ENCODE results near the gene EPHA8. TPM values are rescaled to one million over a fixed set of nuclear protein-coding genes. Genes with fewer than 3 reads are reported as not detected.

Gene EPHA8
- total RNA-seq, 1 donor from 2014 or later = not detected

GRCh38 chr1:22553991-22554522, 9.2 kb upstream of the EPHA8 start:
- Mint-ChIP-seq H3K36me3 (ENCODE audit: low read depth) (no peaks in the 10 kb centered on the region), H3K27me3 (ENCODE audit: low read depth) (peaks cover 43% of the 10 kb centered on the region), H3K4me1 (ENCODE audit: low read depth) (peaks cover 9% of the 10 kb centered on the region), H3K4me3 (ENCODE audit: unreplicated experiment) (no peak overlapping the region), H3K27ac (ENCODE audit: unreplicated experiment) (no peak overlapping the region), H3K9me3 (ENCODE audit: low read depth) (no peaks in the 10 kb centered on the region)
- TF ChIP-seq CTCF (IDR thresholded peaks at IDR 0.05) = no peak
- DNase-seq (ENCODE audit: low spot score) = no peak

- H3K4me3 Mint-ChIP-seq (ENCODE audit: unreplicated experiment) = no peak overlapping the region
- peaks cover 42% of the 10 kb centered on the region for H3K27me3 Mint-ChIP-seq (ENCODE audit: low read depth)
- no peaks in the 10 kb centered on the region for H3K9me3 Mint-ChIP-seq (ENCODE audit: low read depth)
- no peak overlapping the region for H3K27ac Mint-ChIP-seq (ENCODE audit: unreplicated experiment)
- TF ChIP-seq CTCF (IDR thresholded peaks at IDR 0.05) = no peak
- DNase-seq (ENCODE audit: low spot score) = no peak
- H3K4me1 Mint-ChIP-seq (ENCODE audit: low read depth) = peaks cover 9% of the 10 kb centered on the region
- no peaks in the 10 kb centered on the region for H3K36me3 Mint-ChIP-seq (ENCODE audit: low read depth)
These were observed 8.0 kb upstream of the EPHA8 start for GRCh38 chr1:22555371-22555656.

GRCh38 chr1:22556391-22557104, 6.7 kb upstream of the EPHA8 start:
- no peaks in the 10 kb centered on the region for H3K36me3 Mint-ChIP-seq (ENCODE audit: low read depth)
- peaks cover 21% of the 10 kb centered on the region for H3K4me1 Mint-ChIP-seq (ENCODE audit: low read depth)
- no peak for DNase-seq (ENCODE audit: low spot score)
- no peak overlapping the region for H3K4me3 Mint-ChIP-seq (ENCODE audit: unreplicated experiment)
- TF ChIP-seq CTCF (IDR thresholded peaks at IDR 0.05) = no peak
- no peaks in the 10 kb centered on the region for H3K9me3 Mint-ChIP-seq (ENCODE audit: low read depth)
- peaks cover 44% of the 10 kb centered on the region for H3K27me3 Mint-ChIP-seq (ENCODE audit: low read depth)
- no peak overlapping the region for H3K27ac Mint-ChIP-seq (ENCODE audit: unreplicated experiment)

DNA sequence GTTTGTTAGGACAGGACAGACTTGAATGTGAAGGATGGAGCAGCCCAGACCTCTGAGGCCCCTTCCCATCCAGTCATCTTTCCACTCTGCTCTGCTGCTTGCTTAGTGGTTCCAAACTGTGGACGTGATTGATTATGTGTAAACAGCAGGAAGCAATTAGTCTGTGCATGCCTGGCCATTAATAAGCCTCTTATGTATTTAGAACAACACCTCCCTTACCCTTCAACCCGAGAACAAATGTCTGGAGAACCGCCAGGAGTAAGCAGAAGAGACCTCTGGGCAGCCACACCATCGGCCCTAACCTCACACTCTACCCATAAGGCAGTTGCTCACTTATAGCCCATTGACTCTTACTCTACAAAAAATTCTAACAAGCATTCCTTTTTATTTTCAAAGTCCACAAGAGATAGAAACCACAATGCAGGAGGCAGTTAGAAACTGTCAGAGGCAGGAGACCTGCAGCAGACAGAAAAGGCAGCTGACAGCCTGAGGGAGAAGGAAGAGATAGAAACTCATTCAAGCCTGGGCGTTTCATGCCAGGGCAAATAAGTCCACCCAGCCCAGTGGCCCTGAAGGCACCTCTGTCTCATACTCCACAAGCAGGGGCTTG, 5.8 kb upstream of the EPHA8 start:
- Mint-ChIP-seq H3K9me3 (ENCODE audit: low read depth) (no peaks in the 10 kb centered on the region), H3K27me3 (ENCODE audit: low read depth) (peaks cover 50% of the 10 kb centered on the region), H3K4me3 (ENCODE audit: unreplicated experiment) (no peak overlapping the region), H3K4me1 (ENCODE audit: low read depth) (peaks cover 22% of the 10 kb centered on the region), H3K36me3 (ENCODE audit: low read depth) (no peaks in the 10 kb centered on the region), H3K27ac (ENCODE audit: unreplicated experiment) (peak overlapping the region; percentile 10)
- no peak for TF ChIP-seq CTCF (IDR thresholded peaks at IDR 0.05)
- DNase-seq (ENCODE audit: low spot score) = no peak

GRCh38 chr1:22563671-22564602, 648 bp downstream of the EPHA8 start:
- no peak for DNase-seq (ENCODE audit: low spot score)
- Mint-ChIP-seq H3K27me3 (ENCODE audit: low read depth) (peaks cover 62% of the 10 kb centered on the region), H3K9me3 (ENCODE audit: low read depth) (no peaks in the 10 kb centered on the region), H3K27ac (ENCODE audit: unreplicated experiment) (no peak overlapping the region), H3K4me3 (ENCODE audit: unreplicated experiment) (peak overlapping the region; percentile 54), H3K36me3 (ENCODE audit: low read depth) (peaks cover 2% of the 10 kb centered on the region), H3K4me1 (ENCODE audit: low read depth) (peaks cover 19% of the 10 kb centered on the region)
- no peak for TF ChIP-seq CTCF (IDR thresholded peaks at IDR 0.05)

All from chondrocyte (in vitro differentiated cells).